Transverse colon (tissue), 4 donors: ENCODE measurements around the gene GLT8D1.

Experiments
- EP300 ChIP-seq: sonication (generic); formaldehyde crosslinking; IDR thresholded peaks from one replicate; pipeline ENCODE4 v1.6.1; 2017; ENCODE audit warnings: antibody characterized with exemption, low read depth
- POLR2A ChIP-seq: fragments of 450-650 bp; IDR thresholded peaks from one replicate; pipeline ENCODE4 v1.6.1; 2016; ENCODE audit warnings: antibody characterized with exemption, mild to moderate bottlenecking, moderate library complexity
- POLR2AphosphoS5 ChIP-seq, 3 donors: sonication (generic); formaldehyde crosslinking; IDR thresholded peaks; one replicate each; pipeline ENCODE4 v1.6.1; 2016; ENCODE audit warnings: antibody characterized with exemption in 3 of 3
- TF ChIP-seq, protein P1 (sequence below), 5 experiments: fragments of 200-600 bp in 3 of 5; fragments of 450-650 bp in 2 of 5; sonication (generic) in 3 of 5; IDR thresholded peaks; 1 replicate in 2 of 5; 2 replicates in 3 of 5; pipeline ENCODE4 v1.5.1; 2016 to 2017; ENCODE audit warnings: antibody characterized with exemption in 5 of 5, inconsistent platforms in 3 of 5, mild to moderate bottlenecking in 2 of 5, moderate library complexity in 1 of 5

DNA sequence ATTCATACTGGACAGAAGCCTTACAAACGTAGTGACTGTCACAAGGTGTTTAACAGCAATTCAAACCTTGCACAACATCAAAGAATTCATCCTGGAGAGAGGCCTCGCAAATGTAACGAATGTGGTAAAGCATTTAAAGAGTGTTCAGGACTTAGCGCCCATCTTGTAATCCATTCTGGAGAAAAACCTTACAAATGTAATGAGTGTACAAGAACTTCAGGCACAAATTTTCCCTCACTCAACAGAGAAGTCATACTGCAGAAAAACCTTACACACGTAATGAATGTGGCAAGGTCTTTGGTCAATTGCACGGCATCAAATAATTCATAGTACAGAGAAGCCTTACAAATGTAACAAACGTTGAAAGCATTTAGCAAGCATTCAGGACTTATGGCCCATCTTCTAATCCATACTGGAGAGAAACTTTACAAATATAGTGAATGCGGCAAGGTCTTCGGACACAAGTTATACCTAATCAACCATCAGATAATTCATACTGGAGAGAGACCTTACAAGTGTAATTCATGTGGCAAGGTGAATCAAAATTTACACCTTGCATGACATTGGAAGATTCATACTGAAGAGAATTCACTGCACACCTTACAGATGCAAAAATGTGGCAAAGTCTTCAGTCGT, 27.8 kb upstream of the GLT8D1 start:
- TF ChIP-seq, protein P1, sequence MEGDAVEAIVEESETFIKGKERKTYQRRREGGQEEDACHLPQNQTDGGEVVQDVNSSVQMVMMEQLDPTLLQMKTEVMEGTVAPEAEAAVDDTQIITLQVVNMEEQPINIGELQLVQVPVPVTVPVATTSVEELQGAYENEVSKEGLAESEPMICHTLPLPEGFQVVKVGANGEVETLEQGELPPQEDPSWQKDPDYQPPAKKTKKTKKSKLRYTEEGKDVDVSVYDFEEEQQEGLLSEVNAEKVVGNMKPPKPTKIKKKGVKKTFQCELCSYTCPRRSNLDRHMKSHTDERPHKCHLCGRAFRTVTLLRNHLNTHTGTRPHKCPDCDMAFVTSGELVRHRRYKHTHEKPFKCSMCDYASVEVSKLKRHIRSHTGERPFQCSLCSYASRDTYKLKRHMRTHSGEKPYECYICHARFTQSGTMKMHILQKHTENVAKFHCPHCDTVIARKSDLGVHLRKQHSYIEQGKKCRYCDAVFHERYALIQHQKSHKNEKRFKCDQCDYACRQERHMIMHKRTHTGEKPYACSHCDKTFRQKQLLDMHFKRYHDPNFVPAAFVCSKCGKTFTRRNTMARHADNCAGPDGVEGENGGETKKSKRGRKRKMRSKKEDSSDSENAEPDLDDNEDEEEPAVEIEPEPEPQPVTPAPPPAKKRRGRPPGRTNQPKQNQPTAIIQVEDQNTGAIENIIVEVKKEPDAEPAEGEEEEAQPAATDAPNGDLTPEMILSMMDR (IDR thresholded peaks at IDR 0.05) = no peak
- TF ChIP-seq POLR2AphosphoS5 (IDR thresholded peaks at IDR 0.05) (no peak), POLR2A (no peak), EP300 (no peak)
